Smooth muscle cell of trachea (primary cell): ENCODE data around the gene EMB. TPM values are rescaled to one million over a fixed set of nuclear protein-coding genes. Genes with fewer than 3 reads are reported as not detected.

Source experiments
- total RNA-seq: library from RNA; depleted of rRNA; stranded (reverse); fragments of >200 nt; gene quantifications from 2 replicates; pipeline ENCODE4 v1.2.1, GENCODE V29; 2014

The EMB gene
- total RNA-seq: 8.3 and 13.7 TPM in 2 replicates

GRCh38 chr5:50440651-50441492 lies at the start of gene EMB:
TSS of gene EMB (minus strand) at chr5:50441288. CDS start at chr5:50441151, 137 bp downstream.

Other genes starting within 250 kb of the EMB start
- gene PARP8, start 225.3 kb upstream of the EMB start, total RNA-seq: 16.3 and 19.0 TPM in 2 replicates